NCI-H748 treated with DMSO at 0.1 percent for 48 hours (cell line): ENCODE results near the gene TXLNB.

ENCODE experiments used
- DNase-seq: peaks from one replicate; lab custom pipeline; 2025; lab: John Stamatoyannopoulos, UW

Gene TXLNB

DNA sequence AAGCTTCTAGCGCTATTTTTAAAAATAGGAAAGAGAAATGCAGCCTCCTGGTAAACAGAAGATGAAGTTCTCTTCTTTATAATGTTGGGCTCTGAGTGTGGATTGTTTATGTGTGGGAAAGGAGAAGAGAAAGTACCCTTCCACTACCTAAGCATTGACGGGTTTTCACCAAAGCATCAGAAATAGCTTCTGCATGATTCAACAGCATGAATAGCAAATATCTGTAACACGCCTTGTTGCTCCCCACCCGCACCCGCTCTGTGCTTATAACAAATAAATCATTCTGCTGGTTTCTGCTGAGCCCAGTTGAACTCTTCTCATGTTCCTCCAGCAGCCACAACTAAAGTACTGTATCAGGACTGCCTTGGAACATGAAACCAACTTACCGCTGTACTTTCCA is 20.7 kb downstream of the TXLNB start:
- no peak for DNase-seq

DNA sequence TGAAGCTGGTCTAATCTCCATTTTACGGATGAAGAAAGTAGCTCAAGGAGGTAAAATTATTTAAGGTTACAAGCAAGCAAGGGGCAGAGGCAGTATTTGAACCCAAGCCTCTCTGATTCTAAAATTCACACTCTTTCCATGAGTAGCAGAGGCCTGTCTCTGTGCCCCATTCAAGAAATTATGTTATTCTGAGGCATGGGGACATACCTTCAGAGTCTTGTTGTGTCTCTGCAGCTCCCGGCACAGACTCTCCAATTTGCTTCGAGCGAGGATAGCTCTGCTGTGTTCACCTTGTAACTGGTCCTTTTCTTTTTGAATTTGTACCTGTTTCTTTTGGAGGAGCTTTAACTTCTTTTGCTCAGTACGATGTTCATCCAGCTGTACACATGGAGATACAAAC is 21.5 kb downstream of the TXLNB start:
- no peak for DNase-seq

DNA sequence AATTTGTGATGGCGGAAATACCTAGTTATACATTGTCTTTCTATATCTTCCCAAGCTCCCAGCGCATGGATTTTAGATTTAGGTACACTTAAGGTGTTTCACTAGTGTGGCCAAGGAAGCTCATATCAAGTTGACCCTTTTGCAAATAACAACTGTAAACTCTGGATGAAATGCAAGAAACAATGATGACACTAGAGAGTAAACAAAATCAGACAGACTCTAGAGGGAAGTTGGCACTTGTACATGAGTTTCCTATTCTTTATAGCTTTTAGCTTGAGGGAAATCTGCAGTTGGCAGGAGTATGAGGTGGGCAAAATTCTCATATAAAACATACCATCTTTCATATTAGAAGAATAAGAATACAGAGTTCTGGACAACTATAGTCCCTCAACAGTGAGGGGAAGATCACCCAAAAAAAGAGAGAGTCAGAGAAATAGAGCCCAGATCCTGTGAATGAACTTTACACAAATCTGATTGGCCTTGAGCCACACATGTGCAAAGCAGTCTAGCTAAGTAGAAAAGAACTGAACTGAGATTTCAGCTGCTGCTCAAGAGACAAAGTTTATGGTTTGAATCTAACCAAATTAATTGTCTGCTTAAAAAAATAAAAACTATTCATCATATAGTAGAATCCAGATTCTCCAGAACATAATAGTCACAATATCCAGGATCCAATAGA is 26.1 kb downstream of the TXLNB start:
- no peak for DNase-seq

DNA sequence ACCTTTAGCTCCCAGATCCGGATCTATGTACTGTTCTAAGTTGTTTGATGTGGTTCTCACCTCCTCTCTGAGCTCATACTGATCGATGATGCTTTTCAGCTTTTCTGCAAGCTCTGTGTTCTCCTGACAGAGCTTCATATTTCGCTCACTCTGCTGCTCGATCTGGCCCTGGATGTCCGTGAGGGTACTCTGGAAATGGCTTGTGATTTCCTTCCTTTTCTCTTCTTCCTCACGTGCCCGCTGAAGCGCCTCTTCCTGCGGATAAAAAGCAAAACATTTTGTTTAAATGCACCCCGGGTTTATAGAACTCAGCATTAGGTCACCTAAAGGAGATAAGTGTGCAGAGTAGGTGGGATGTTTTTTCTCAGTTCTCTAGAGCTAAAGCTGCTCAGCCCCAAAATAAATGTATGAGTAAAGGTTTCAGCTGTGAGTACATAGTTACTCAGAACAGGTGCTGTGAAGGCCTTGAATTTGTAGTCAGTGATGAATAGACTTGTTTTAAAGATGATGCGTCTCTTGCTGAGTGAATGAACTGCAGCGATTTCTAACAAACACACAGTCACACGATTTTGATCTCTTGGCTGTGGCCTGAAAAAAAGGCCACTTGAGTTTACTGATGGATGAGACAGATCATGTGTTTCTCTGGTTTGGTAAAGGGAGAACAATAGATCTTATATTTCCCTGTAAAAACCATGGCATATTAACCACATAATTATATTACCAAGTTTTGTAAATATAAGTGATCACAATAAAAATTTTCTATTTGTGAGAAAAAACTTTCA is 29.1 kb downstream of the TXLNB start:
- peak; percentile 14 for DNase-seq

DNA sequence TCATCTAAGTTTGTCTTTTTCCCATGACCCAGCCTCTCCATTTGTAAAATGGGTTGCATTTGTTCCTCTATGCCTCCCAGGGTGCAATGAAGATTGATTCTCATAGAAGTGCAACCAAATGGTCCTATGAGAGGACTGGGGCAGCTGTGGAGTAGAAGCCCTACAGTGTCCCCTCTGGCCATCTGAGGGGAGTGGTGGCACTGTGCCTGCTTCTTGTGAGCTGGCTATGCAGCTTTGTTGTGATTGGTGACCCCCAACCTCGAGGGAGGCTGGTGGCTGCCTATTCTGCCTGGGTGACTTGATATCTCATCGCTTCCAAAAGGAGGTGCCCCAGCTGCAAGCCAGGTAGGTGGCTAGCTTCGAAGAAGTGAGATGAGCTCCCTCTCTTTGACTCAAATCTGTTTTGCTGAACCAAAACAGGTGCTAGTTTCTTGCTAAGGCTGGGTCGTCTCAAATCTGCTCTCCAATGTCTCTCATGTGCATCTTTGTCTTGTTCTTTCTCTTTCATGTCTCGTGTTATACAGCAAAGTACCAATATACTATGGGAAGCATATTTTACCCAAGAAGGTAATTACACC is 33.9 kb downstream of the TXLNB start:
- DNase-seq: no peak

DNA sequence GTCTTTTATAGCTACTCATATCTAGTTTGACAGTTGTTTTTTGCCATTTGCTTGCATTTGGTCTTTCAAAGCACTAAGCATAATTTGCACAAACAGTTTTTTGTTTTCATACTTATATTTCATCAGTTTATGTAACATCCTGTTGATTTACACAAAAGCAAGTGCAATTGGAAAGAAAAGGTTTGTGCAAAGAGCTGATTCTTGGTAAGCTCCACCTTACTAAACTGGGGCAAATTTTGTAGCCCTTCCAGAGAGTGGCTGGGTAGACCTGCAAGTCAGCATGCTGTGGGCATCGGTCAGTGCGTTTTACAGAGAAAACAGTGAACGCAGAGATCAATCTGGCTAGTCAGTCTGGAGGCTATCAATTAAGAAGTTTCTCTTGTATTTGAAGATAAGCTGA is 34.5 kb downstream of the TXLNB start:
- no peak for DNase-seq

DNA sequence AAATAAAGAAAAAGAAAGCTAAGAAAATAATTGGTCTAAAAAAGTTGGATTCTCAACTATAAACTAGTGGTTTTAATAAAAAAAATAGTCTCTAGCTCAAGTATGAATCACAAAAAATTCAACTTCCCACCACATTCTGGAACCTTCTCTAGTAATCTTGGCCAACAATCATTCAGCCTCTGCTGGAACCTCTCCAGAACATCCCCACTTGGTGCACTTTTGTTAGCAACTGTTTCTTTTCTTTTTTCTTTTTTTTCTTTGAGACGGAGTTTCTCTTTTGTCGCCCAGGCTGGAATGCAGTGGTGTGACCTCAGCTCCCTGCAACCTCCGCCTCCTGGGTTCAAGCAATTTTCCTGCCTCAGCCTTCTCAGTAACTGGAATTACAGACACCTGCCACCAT is 35.7 kb downstream of the TXLNB start:
- DNase-seq: no peak

DNA sequence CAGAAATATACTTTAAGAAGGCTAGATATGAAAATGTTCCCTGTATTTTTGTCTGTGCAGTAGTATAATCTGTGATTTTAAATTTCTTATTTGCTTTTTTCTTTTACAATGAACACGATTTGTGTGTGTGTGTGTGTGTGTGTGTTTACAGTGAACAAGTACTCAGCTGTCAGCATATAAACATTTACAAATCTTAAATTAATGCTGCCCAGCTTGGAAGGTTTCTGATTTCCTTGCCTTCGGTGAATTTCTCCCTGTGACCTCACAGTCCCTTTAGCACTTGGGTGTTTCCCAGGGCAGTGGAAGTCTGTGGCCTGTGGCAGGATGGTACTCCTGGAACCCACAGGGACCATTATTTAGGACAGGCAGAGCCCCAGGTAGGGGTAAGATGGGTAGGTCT is 37.6 kb downstream of the TXLNB start:
- DNase-seq: no peak

DNA sequence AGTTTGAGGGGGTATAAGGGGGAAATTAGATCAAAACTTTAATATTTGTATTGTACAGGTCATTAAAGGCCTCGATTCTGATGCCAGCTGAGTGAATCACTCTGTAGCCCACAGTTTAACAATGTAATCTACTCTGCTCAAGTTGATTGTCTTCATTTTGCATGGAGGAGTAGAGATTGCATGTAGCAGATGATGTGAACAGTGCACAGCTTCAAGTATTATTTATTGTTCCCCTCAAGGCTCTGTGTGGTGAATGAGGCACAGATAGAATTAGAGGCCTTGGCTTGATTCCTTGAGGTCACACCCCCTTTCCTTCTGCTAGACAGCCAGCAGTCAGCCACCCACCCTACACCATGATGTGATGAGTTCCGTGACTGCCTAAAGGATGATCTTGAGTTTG is 38.1 kb downstream of the TXLNB start:
- DNase-seq: no peak

DNA sequence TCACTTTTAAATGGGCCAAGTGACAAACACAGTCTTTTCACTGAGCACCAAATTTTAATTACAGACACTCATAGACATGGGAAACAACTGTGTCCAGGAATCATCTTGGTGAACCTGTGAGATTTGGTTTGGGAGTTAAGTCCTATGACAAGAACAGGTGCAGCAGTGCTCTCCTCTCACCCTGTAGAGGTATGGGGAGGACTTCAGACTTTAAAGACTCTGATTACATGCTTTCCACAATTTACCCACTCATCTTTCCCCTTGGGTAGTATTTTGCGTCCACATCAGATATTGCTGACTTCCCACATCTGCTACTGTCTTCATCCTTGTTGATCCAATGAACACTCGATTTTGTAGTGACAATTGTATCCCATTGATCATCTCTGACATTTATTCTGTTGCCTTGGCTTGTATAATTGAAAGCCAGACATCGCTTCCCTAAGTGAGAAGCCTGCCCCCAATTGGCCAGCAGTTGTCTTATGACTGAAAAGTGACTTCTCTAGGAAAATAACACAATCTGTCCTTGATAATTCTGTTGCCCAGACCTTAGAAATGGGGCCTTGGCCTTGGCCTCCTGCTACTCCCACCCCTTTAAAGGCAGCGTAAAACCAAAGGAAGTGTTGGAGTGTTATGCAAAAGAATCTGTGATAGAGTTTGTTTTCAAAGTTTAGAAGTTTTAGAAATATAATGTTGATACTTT is 40.0 kb downstream of the TXLNB start:
- DNase-seq: no peak

DNA sequence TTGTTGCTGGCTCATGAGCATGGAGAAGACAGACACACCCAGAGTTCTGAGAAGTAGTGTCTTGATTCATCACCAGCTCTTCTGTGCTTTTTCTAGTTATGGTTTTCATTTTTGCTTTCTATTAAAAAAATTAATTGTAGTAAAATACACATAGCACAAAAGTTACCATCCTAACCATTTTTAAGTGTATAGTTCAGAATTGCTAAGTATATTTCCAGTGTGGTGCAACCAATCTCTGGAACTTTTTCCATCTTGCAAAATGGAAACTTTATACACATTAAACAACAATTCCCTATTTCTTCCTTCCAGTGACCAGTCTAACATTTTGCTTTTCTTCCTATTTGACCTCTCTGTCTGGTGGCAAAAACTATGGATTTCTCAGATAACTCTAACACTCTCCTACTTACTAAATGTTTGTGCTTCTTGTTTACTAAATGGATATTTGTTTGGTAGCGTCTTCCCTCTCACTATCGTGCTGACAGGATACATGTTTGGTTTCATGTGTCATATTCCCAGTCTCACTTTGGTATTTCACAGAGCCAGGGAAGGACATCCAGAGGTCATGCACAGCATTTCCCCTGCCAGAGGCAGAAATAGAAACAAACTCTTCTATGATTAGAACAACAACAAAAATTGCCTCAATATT is 40.6 kb downstream of the TXLNB start:
- DNase-seq: no peak

DNA sequence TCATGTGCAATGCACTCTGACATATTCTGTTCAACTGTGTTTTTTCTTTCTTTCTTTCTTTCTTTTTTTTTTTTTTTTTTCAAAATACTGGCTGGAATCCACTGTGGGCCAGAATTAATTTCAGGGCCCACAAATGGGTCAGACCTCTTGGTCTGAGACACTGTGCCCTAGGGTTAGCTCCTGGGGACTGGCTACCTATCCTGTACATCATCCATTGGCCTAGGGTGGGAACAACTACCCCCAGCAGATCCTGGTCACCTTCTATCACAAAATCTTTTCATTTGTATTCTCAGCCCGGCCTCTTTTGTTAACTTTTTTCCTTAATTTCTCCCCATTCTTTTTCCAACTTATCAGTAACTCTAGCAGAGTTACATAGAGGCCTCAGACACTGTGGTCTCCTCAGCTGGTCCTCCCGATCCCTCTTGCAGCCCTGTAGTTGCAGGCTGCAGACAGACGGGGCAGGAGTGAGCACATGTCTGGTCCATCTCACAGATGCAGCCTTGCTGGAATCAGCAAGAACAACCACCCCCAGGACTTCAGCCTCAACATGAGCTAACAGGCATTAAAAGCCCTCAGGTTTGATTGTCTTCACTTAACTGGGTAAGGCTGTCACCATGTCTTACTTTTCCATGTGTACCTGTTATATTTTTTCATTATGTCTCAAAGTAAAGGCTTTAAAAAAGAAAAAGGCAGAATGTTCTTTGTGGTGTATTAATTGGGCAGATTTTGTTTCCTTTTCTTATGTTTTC is 41.3 kb downstream of the TXLNB start:
- peak; percentile 20 for DNase-seq

DNA sequence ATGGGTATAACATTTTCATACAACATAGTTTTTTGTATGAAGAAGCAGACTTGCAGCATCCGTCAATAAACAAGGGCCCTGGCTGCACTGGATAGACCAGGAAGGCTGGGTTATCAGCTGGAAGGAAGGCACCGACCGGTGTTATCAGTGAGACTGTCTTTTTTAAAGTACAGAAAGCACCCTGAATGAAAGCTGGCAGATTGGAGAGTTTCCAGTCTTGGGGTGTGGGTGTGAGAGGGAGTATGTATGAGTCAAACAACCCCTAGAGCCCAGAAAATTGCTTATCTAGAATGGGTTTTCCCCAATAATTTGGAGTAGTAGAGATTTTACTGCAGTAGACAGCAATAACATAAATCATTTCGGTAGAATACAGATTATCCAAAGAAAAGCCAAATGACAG is 42.4 kb downstream of the TXLNB start:
- no peak for DNase-seq

DNA sequence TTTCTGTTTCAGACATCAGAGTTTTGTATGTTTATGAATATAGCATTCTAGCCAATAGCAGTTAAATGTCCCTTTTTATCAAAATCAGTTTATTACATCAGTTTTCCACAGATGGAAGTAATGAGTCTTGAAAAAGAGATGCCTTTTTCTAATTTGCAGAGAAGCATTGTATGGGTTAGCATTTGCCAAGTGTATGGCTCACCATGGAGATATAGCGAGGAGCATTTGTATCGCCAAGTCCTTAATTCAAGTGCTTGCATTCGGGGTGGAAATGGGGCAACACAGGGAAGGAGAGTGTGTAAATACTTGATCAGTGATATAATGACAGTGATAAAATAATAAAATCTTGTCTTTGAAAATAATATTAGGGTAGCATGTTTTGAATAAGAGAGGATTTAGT is 42.9 kb downstream of the TXLNB start:
- DNase-seq: no peak

DNA sequence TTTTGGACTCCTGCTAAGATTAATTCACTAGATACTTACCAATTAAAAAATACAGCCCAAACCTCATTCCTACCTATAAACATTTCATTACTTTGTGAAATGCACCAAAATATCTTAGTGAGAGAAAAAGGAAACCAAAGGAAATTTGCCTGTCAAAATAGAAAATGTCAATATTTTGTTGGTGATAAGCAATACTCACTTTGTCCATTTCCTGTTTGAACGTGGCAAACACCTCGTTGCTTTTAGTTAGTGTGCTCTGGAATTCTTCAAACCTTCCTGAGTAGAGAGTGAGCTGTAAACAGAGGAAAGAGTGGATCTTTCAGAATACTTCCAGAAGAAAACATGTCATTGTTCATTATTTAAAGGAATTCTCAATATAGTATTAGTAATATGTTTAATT is 44.2 kb downstream of the TXLNB start:
- no peak for DNase-seq

DNA sequence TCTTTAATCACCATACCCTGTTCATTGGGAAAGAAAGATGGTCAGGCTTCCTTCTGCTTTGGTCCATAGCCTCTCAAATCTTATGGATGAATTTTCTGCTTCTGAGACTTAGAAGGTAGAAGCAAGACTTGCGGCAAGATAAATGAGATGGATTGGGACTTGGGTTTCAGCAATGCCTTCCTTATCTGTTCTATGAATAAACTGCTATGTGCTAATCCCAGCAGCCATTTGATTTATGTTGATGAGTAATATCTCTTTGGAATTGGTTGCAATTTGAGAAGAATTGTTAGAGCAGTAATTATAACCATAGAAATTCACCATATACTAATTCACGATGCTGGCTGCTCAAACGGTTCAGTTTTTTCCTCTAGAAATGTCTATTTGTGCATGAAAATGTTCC is 48.3 kb downstream of the TXLNB start:
- DNase-seq: no peak

DNA sequence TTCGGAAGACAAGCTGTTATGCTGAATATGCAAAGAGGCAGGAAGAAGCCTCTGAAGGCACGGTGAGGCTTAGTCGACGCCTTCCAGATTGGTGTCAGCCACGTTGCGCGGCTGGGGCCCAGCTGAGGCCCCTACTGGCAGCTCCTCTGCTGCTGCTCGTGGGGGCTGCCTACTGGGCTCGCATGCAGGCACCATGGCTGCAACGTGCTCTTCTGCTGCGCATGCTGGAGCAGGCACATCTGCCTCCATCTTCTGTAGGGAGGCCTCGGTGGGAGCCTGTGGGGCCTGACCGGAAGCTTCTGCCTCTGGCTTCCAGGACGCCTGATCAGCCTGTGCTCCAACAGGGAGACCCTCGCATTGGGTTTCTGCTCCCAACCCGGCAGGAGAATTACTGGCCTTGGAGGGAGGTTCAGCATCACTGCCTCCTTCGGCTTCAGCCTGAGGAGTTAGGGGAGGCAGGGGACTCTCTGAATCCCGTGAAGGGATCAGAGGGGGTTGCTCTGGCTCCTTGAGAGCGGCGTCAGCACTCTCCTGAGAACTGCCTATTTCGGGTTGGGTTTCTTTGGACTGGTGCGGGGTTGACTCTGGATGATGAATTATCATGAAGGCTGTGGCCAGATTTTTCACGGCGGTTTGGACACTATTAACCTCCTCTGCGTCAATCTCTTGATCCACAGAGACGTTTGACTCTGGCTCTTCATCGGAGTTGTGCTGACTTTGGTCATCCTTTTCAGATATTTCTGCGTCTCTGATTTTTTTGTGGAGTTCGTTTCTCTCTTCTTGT is 49.1 kb downstream of the TXLNB start:
- DNase-seq: no peak

DNA sequence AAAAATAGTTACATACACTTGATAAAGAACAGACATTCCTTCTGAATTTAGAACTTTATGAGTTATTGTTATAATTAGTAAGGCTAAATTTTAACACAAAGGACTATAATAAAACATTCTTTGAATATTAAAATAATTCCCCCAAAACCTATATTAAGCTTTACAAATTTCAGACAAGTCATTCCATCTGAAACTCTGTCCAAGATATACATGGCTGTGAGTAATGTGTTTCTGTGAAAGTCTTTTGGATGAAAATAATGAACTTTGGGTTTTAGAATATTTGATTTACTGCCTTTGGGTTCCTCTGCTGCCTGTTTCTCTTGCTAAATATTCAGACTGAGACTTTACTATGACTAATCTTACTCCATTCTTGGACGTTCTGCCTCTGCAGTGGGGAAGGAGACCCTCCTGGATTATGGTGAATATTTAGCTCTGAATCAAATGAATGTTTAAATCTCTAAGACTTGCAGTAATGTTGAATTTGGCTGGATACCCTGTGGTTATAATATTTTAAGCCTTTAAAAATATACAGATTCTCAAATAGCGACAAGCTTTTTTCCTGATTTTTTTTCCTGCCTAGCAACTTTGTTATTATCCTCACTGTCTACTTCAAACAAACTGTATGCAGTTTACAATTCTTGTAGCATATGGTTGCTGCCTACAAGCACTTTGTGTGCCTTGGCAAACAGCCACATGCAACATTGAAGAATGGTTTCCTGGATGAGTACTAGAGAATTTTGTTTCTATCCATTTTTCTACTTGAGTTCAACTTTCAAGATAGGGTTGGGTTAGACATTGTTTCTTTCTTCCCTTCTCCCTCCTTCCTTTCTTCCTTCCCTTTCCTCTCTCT is 51.4 kb downstream of the TXLNB start:
- DNase-seq: peak; percentile 26

DNA sequence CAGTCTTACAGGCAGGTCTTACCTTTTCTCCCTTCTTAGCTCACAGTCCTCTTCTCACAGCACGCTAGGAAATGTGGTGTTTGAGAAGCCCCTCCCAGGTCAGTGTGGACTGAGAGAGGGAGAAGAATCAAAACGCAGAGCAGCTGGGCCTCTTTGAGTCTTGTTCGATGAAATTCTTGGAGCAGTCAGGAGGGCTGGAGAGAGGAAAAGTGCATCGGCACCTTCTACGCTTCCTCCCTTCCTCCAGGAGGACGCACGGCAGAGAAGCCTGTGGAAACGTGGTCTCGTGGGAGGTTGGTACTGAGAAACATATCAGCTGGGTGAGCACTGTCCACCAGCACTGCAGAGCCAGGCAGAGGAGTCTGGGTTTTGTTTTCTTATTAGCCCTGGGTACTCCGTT is 52.7 kb downstream of the TXLNB start:
- DNase-seq: no peak

DNA sequence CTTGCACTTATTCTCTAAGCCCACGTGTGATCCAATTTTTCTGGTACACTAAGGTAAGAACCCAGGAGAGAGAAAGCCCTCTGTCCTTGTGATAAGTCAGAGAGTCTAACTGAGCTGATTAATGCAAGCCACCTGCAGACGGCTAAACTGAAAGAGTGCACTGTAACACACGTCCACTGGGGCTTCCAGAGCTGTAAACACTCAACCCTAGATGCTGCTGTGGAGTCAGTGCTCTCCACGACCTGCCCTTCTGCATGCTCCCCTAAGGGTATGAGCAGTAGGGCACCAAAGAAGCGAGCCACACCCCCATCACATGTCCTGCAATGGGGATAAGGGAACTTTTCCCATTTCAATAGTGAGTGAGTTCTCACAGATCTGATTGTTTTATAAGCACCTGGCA is 55.7 kb downstream of the TXLNB start:
- no peak for DNase-seq
